ENCODE data around the gene CORO2B. TPM values are rescaled to one million over a fixed set of nuclear protein-coding genes. Genes with fewer than 3 reads are reported as not detected.

CORO2B gene
- polyA plus RNA-seq, 3 donors, result 0.03 TPM; not detected in 2

- peaks cover 0 to 2% of the 10 kb centered on the region in 2 donors for H3K27me3 ChIP-seq (ENCODE audit: control insufficient read depth in 2 of 2, insufficient read depth in 2 of 2, low read length in 2 of 2)
- no peak overlapping the region for H3K27ac ChIP-seq (ENCODE audit: low read depth in 1 of 2, low read length in 2 of 2)
- H4K20me1 ChIP-seq (ENCODE audit: insufficient read depth, low read length), result no peaks in the 10 kb centered on the region
- Mint-ChIP-seq H3K27ac (no peak overlapping the region), H3K9me3 (no peaks in the 10 kb centered on the region), H3K4me1 (peaks cover under 1% of the 10 kb centered on the region), H3K36me3 (no peaks in the 10 kb centered on the region), H3K27me3 (ENCODE audit: low read depth in 3 of 3) (peaks cover 10 to 27% (median 20%) of the 10 kb centered on the region in 3 donors), H3K4me3 (no peak overlapping the region)
- H2AFZ ChIP-seq (ENCODE audit: insufficient read depth, low read depth, low read length, poor library complexity, severe bottlenecking), result no peak overlapping the region
- TF ChIP-seq CTCF (IDR thresholded peaks at IDR 0.05), result no peak
- intact Hi-C loops (cut with micrococcal nuclease), result no loop called here
- 96% methylated on average over 3 of the region's 4 CpGs for WGBS (ENCODE audit: insufficient coverage)
- no peaks in the 10 kb centered on the region for H3K36me3 ChIP-seq (replicated peaks in 1 of 2; ENCODE audit: control insufficient read depth in 1 of 2, insufficient read depth in 2 of 2, low read length in 2 of 2)
- no peak overlapping the region for H3K4me3 ChIP-seq (replicated peaks in 1 of 3; ENCODE audit: low read depth in 2 of 3, low read length in 3 of 3)
- no peak overlapping the region for H3K4me2 ChIP-seq (replicated peaks; ENCODE audit: extremely low read depth, low read length, poor library complexity, severe bottlenecking)
- H3K4me1 ChIP-seq (ENCODE audit: control insufficient read depth in 1 of 2, insufficient read depth in 2 of 2, low read length in 2 of 2), result peaks cover 0 to under 1% of the 10 kb centered on the region in 2 donors
- no peak overlapping the region for H3K9ac ChIP-seq (ENCODE audit: insufficient read depth, low read length, poor library complexity, severe bottlenecking)
- no peaks in the 10 kb centered on the region for H3K79me2 ChIP-seq (ENCODE audit: insufficient read depth, low read length)
- no peak for DNase-seq
- H3K9me3 ChIP-seq (replicated peaks in 1 of 2; ENCODE audit: control insufficient read depth in 1 of 2, insufficient read depth in 1 of 2, low read length in 2 of 2), result no peaks in the 10 kb centered on the region
Observed at GRCh38 chr15:68571582-68571981, 7.2 kb upstream of the CORO2B start.

GRCh38 chr15:68572309-68572708 is 6.5 kb upstream of the CORO2B start:
- peaks cover 0 to 5% of the 10 kb centered on the region in 2 donors for H3K27me3 ChIP-seq (ENCODE audit: control insufficient read depth in 2 of 2, insufficient read depth in 2 of 2, low read length in 2 of 2)
- Mint-ChIP-seq H3K4me1 (peaks cover 7% of the 10 kb centered on the region), H3K4me3 (no peak overlapping the region), H3K9me3 (no peaks in the 10 kb centered on the region), H3K36me3 (no peaks in the 10 kb centered on the region), H3K27me3 (ENCODE audit: low read depth in 3 of 3) (peaks cover 15 to 35% (median 20%) of the 10 kb centered on the region in 3 donors), H3K27ac (no peak overlapping the region)
- intact Hi-C loops (cut with micrococcal nuclease), result no loop called here
- no peak overlapping the region for H3K27ac ChIP-seq (ENCODE audit: low read depth in 1 of 2, low read length in 2 of 2)
- H3K9ac ChIP-seq (ENCODE audit: insufficient read depth, low read length, poor library complexity, severe bottlenecking), result no peak overlapping the region
- no peaks in the 10 kb centered on the region for H3K36me3 ChIP-seq (replicated peaks in 1 of 2; ENCODE audit: control insufficient read depth in 1 of 2, insufficient read depth in 2 of 2, low read length in 2 of 2)
- H3K4me1 ChIP-seq (ENCODE audit: control insufficient read depth in 1 of 2, insufficient read depth in 2 of 2, low read length in 2 of 2), result peaks cover 6 to 7% of the 10 kb centered on the region in 2 donors
- H3K79me2 ChIP-seq (ENCODE audit: insufficient read depth, low read length), result no peaks in the 10 kb centered on the region
- H2AFZ ChIP-seq (ENCODE audit: insufficient read depth, low read depth, low read length, poor library complexity, severe bottlenecking), result no peak overlapping the region
- no peak for DNase-seq
- no peak overlapping the region for H3K4me3 ChIP-seq (replicated peaks in 1 of 3; ENCODE audit: low read depth in 2 of 3, low read length in 3 of 3)
- H3K4me2 ChIP-seq (replicated peaks; ENCODE audit: extremely low read depth, low read length, poor library complexity, severe bottlenecking), result no peak overlapping the region
- H4K20me1 ChIP-seq (ENCODE audit: insufficient read depth, low read length), result no peaks in the 10 kb centered on the region
- WGBS (ENCODE audit: insufficient coverage), result 90% methylated on average over 2 of the region's 4 CpGs
- TF ChIP-seq CTCF (IDR thresholded peaks at IDR 0.05), result no peak
- H3K9me3 ChIP-seq (replicated peaks in 1 of 2; ENCODE audit: control insufficient read depth in 1 of 2, insufficient read depth in 1 of 2, low read length in 2 of 2), result no peaks in the 10 kb centered on the region

Measured in CD14-positive monocyte (primary cell).